GM12875 (cell line): ENCODE measurements around the gene SPECC1.
A peak's percentile ranks its signal among the peaks of the same experiment; 100 is the strongest.
"Not testable (repeated sequence)": the region's sequence is repeated elsewhere in the genome, so short reads cannot be mapped to it uniquely, and the experiment has no call there.

Experiments
- H3K4me3 ChIP-seq: one replicate; pipeline ENCODE4 v1.5.1; 2011; ENCODE audit warnings: low read depth, low read length, control low read depth
- CTCF ChIP-seq: IDR thresholded peaks from 2 replicates; pipeline ENCODE4 v1.5.1; 2011; ENCODE audit warnings: low read depth, mild to moderate bottlenecking, control low read depth, inconsistent platforms, low read length, moderate library complexity, borderline replicate concordance; ENCODE audit not compliant: insufficient read depth

The SPECC1 gene

GRCh38 chr17:20225162-20226115 lies 216.3 kb downstream of the SPECC1 start:
- no peak for TF ChIP-seq CTCF
- H3K4me3 ChIP-seq: no peak overlapping the region

GRCh38 chr17:20226814-20227482 lies 217.8 kb downstream of the SPECC1 start:
- H3K4me3 ChIP-seq: no peak overlapping the region
- peak; percentile 82 for TF ChIP-seq CTCF

- H3K4me3 ChIP-seq: not testable (repeated sequence)
These were observed 218.7 kb downstream of the SPECC1 start for GRCh38 chr17:20227720-20228370.

- no peak overlapping the region for H3K4me3 ChIP-seq
- no peak for TF ChIP-seq CTCF
These were observed 219.3 kb downstream of the SPECC1 start for GRCh38 chr17:20228410-20228809.

GRCh38 chr17:20228860-20229259 lies 219.7 kb downstream of the SPECC1 start:
- TF ChIP-seq CTCF: no peak

GRCh38 chr17:20230924-20231323 lies 221.8 kb downstream of the SPECC1 start:
- TF ChIP-seq CTCF: no peak

More at GRCh38 chr17:20228860-20229259, 219.7 kb downstream of the SPECC1 start:
- no peak overlapping the region for H3K4me3 ChIP-seq

GRCh38 chr17:20232611-20233010 lies 223.5 kb downstream of the SPECC1 start:
- no peak for TF ChIP-seq CTCF
- H3K4me3 ChIP-seq: no peak overlapping the region

More at GRCh38 chr17:20230924-20231323, 221.8 kb downstream of the SPECC1 start:
- H3K4me3 ChIP-seq: no peak overlapping the region
